ENCODE results near the gene TGFB1. TPM values are rescaled to one million over a fixed set of nuclear protein-coding genes. Genes with fewer than 3 reads are reported as not detected.

The TGFB1 gene
- total and polyA plus RNA-seq, 9 of the 15 experiments (the other 6 are each of a cell fraction or from before 2014, with no cell fraction given), result 0.24 to 159 (median 17.2) TPM

DNA sequence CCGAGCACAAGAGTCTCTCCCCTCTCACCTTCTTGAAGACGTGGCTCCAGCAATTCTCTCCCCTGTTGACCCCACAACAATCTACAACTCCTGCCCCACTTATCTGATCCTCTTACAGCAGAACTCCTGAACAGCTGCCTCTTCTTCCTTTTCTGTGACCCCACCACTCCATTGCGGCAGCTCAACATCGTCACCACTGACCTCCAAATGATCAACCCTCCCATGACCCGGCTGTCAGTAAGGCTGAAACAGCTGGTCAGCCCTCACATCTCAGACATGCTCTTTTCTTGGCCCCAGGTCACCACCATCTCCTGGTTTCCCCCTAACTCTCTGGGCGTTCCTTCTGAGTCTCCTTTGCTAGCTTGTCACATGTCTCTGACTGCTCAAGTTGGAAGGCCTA, 41.6 kb upstream of the TGFB1 start (continued):
- TF ChIP-seq NR2C2 (CRISPR knock-in tag; IDR thresholded peaks at IDR 0.05) (0 out of 2 replicates have a peak, but pooled peaks have one; percentile 19), NR2C2 (tag; IDR thresholded peaks at IDR 0.05) (peak; percentile 73), GABPB2 (CRISPR knock-in tag; conservative IDR thresholded peaks at IDR 0.05) (no peak), ELF4 (CRISPR knock-in tag; IDR thresholded peaks at IDR 0.05) (peak; percentile 74), TFAP4 (CRISPR knock-in tag; IDR thresholded peaks at IDR 0.05; ENCODE audit: borderline replicate concordance) (peak; percentile 93), NR2C1 (IDR thresholded peaks at IDR 0.05) (peak; percentile 80), NR2C1 (tag; IDR thresholded peaks at IDR 0.05) (peak; percentile 69), CREM (IDR thresholded peaks at IDR 0.05; ENCODE audit: low read depth) (peak; percentile 34; the same call in 1 of the 2 replicates), HDAC2 (IDR thresholded peaks at IDR 0.05) (peak; percentile 61; the same call in 1 of the 2 replicates), HDGF (IDR thresholded peaks at IDR 0.05) (peak; percentile 88; the same call in 1 of the 2 replicates), BCOR (IDR thresholded peaks at IDR 0.05) (0 out of 2 replicates have a peak, but pooled peaks have one; percentile 11), KLF13 (tag; IDR thresholded peaks at IDR 0.05; ENCODE audit: borderline replicate concordance, low read depth) (no peak), TCFL5 (CRISPR knock-in tag; conservative IDR thresholded peaks at IDR 0.05) (no peak), MNT (conservative IDR thresholded peaks at IDR 0.05) (0 out of 4 replicates have a peak, but pooled peaks have one; percentile 45 to 46), SMARCE1 (IDR thresholded peaks at IDR 0.05) (peak; percentile 65), DACH1 (IDR thresholded peaks at IDR 0.05; ENCODE audit: partially characterized antibody) (peak; percentile 89)
- TF ChIP-seq, protein P1, sequence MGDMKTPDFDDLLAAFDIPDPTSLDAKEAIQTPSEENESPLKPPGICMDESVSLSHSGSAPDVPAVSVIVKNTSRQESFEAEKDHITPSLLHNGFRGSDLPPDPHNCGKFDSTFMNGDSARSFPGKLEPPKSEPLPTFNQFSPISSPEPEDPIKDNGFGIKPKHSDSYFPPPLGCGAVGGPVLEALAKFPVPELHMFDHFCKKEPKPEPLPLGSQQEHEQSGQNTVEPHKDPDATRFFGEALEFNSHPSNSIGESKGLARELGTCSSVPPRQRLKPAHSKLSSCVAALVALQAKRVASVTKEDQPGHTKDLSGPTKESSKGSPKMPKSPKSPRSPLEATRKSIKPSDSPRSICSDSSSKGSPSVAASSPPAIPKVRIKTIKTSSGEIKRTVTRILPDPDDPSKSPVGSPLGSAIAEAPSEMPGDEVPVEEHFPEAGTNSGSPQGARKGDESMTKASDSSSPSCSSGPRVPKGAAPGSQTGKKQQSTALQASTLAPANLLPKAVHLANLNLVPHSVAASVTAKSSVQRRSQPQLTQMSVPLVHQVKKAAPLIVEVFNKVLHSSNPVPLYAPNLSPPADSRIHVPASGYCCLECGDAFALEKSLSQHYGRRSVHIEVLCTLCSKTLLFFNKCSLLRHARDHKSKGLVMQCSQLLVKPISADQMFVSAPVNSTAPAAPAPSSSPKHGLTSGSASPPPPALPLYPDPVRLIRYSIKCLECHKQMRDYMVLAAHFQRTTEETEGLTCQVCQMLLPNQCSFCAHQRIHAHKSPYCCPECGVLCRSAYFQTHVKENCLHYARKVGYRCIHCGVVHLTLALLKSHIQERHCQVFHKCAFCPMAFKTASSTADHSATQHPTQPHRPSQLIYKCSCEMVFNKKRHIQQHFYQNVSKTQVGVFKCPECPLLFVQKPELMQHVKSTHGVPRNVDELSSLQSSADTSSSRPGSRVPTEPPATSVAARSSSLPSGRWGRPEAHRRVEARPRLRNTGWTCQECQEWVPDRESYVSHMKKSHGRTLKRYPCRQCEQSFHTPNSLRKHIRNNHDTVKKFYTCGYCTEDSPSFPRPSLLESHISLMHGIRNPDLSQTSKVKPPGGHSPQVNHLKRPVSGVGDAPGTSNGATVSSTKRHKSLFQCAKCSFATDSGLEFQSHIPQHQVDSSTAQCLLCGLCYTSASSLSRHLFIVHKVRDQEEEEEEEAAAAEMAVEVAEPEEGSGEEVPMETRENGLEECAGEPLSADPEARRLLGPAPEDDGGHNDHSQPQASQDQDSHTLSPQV (IDR thresholded peaks at IDR 0.05), result 0 out of 2 replicates have a peak, but pooled peaks have one; percentile 24
- TF ChIP-seq, protein P2, sequence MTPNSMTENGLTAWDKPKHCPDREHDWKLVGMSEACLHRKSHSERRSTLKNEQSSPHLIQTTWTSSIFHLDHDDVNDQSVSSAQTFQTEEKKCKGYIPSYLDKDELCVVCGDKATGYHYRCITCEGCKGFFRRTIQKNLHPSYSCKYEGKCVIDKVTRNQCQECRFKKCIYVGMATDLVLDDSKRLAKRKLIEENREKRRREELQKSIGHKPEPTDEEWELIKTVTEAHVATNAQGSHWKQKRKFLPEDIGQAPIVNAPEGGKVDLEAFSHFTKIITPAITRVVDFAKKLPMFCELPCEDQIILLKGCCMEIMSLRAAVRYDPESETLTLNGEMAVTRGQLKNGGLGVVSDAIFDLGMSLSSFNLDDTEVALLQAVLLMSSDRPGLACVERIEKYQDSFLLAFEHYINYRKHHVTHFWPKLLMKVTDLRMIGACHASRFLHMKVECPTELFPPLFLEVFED (CRISPR knock-in tag; conservative IDR thresholded peaks at IDR 0.05), result 0 out of 2 replicates have a peak, but pooled peaks have one; percentile 5
- TF ChIP-seq, protein P3, sequence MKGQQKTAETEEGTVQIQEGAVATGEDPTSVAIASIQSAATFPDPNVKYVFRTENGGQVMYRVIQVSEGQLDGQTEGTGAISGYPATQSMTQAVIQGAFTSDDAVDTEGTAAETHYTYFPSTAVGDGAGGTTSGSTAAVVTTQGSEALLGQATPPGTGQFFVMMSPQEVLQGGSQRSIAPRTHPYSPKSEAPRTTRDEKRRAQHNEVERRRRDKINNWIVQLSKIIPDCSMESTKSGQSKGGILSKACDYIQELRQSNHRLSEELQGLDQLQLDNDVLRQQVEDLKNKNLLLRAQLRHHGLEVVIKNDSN (CRISPR knock-in tag; IDR thresholded peaks at IDR 0.05), result peak; percentile 23; the same call in 1 of the 2 replicates
